K562 (cell line): ENCODE data around the gene GYS1. TPM values are rescaled to one million over a fixed set of nuclear protein-coding genes. Genes with fewer than 3 reads are reported as not detected.

Experiments
- ATAC-seq: fragments of 200-7000 bp; cut with Tn5 transposase; 3 replicates; pipeline ENCODE4 v1.9.1; 2020; ENCODE audit warnings: moderate library complexity
- BruUV-seq: library from RNA; stranded (reverse); fragments of 400-500 nt; replicated peaks from 2 replicates; lab custom pipeline; 2021; lab: Mats Ljungman, UMichigan
- CTCF ChIA-PET: fragments of 300-600 bp; formaldehyde crosslinking; extraction: SDS; loops from one replicate; lab custom pipeline; 2021; ENCODE audit warnings: low intra/inter-chr PET ratio; lab: Yijun Ruan, JAX
- POLR2A ChIA-PET: fragments of 300-600, 350-650 bp; sonication (Branson Sonifier 250); formaldehyde crosslinking; extraction: SDS; loops from one replicate; lab custom pipeline; 2021; ENCODE audit warnings: antibody characterized with exemption, inconsistent platforms; lab: Yijun Ruan, JAX
- DNase-seq, 4 experiments: peaks; one replicate each; pipeline versions ENCODE4 v3.0.0 to v3.0.0-alpha.2; 2011 to 2018; ENCODE audit warnings: low spot score in 3 of 4, mixed read lengths in 3 of 4; ENCODE audit errors: extremely low read depth in 1 of 4
- FAIRE-seq: peaks from 2 replicates; lab custom pipeline; 2011; peaks lifted over from hg19 to GRCh38; lab: Jason Lieb, UNC
- H2AFZ ChIP-seq: 2 replicates; pipeline ENCODE4 v1.6.0; 2011; ENCODE audit warnings: low read depth, low read length, control low read depth, inconsistent platforms
- H3K27ac ChIP-seq: fragments of 200-600 bp; 3 replicates; pipeline ENCODE4 v1.8.0; 2011; ENCODE audit warnings: low read depth, mild to moderate bottlenecking, control low read depth, inconsistent platforms, low read length, moderate library complexity, mixed read lengths; ENCODE audit errors: extremely low read depth
- H3K27me3 ChIP-seq, 2 experiments: fragments of 300-600 bp in 1 of 2; 2 replicates in 1 of 2; 3 replicates in 1 of 2; pipeline versions ENCODE4 v1.6.0 to v1.8.0; 2011; ENCODE audit warnings: inconsistent platforms in 2 of 2, low read length in 2 of 2, mild to moderate bottlenecking in 1 of 2, mixed read lengths in 1 of 2, moderate library complexity in 1 of 2; ENCODE audit not compliant: control insufficient read depth in 2 of 2, insufficient read depth in 2 of 2
- H3K36me3 ChIP-seq: fragments of 300-600 bp; 3 replicates; pipeline ENCODE4 v1.8.0; 2011; ENCODE audit warnings: mild to moderate bottlenecking, low read length, inconsistent platforms; ENCODE audit not compliant: control insufficient read depth, insufficient read depth
- H3K4me1 ChIP-seq, 2 experiments: fragments of 200-600 bp in 1 of 2; replicated peaks in 1 of 2; 2 replicates in 1 of 2; 3 replicates in 1 of 2; pipeline versions ENCODE4 v1.5.1 to v1.8.0; 2011; ENCODE audit warnings: inconsistent platforms in 2 of 2, low read length in 2 of 2, mild to moderate bottlenecking in 1 of 2, mixed read lengths in 1 of 2, moderate library complexity in 1 of 2; ENCODE audit not compliant: control insufficient read depth in 2 of 2, insufficient read depth in 2 of 2
- H3K4me2 ChIP-seq: 2 replicates; pipeline ENCODE4 v1.6.1; 2011; ENCODE audit warnings: low read length, control low read depth, inconsistent platforms, mixed read lengths; ENCODE audit not compliant: insufficient read depth
- H3K4me3 ChIP-seq: fragments of 200-600 bp; sonication (generic), shearing (Covaris generic); 2 replicates; pipeline ENCODE4 v1.5.1; 2016; ENCODE audit warnings: control low read depth, inconsistent platforms
- H3K79me2 ChIP-seq: fragments of 200-600 bp; 3 replicates; pipeline ENCODE4 v1.8.0; 2011; ENCODE audit warnings: low read length, inconsistent platforms; ENCODE audit not compliant: control insufficient read depth, insufficient read depth
- H3K9ac ChIP-seq, 2 experiments: 2 replicates each; pipeline versions ENCODE4 v1.6.0 to v1.6.1; 2011; ENCODE audit warnings: low read depth in 2 of 2, low read length in 2 of 2, control low read depth in 1 of 2, inconsistent platforms in 1 of 2, mild to moderate bottlenecking in 1 of 2, mixed read lengths in 1 of 2; ENCODE audit not compliant: insufficient read depth in 1 of 2
- H3K9me1 ChIP-seq: one replicate; pipeline ENCODE4 v1.6.0; 2011; ENCODE audit warnings: inconsistent platforms, mild to moderate bottlenecking, low read length, moderate library complexity; ENCODE audit not compliant: control insufficient read depth, insufficient read depth
- H3K9me3 ChIP-seq: replicated peaks from 2 replicates; pipeline ENCODE4 v1.5.1; 2011; ENCODE audit warnings: low read depth, low read length, inconsistent platforms; ENCODE audit not compliant: control insufficient read depth, insufficient read depth
- H4K20me1 ChIP-seq: replicated peaks from 2 replicates; pipeline ENCODE4 v1.6.1; 2011; ENCODE audit warnings: low read length, inconsistent platforms, mixed read lengths; ENCODE audit not compliant: control insufficient read depth, insufficient read depth
- BRD4 ChIP-seq: fragments of 200-600 bp; sonication (generic); IDR thresholded peaks from 2 replicates; pipeline ENCODE4 v1.6.1; 2017; ENCODE audit warnings: inconsistent platforms
- CEBPG ChIP-seq, 3 experiments: fragments of 200-800 bp in 1 of 3; sonication (Bioruptor generic) in 1 of 3; sonication (generic) in 1 of 3; formaldehyde crosslinking in 1 of 3; IDR thresholded peaks in 2 of 3; conservative IDR thresholded peaks in 1 of 3; 2 replicates each; pipeline versions ENCODE4 v1.6.1 to v1.8.0; 2016 to 2022; ENCODE audit warnings: missing compliant biosample characterization in 2 of 3, missing genetic modification characterization in 2 of 3, mild to moderate bottlenecking in 1 of 3, missing genetic modification reagents in 1 of 3
- CEBPZ ChIP-seq: fragments of 150-350 bp; IDR thresholded peaks from 2 replicates; pipeline ENCODE4 v1.6.1; 2014; ENCODE audit warnings: low read depth, mild to moderate bottlenecking, low read length, borderline replicate concordance
- NR4A1 ChIP-seq, 2 experiments: fragments of 250-450 bp in 1 of 2; fragments of 450-650 bp in 1 of 2; sonication (Bioruptor Pico) in 1 of 2; IDR thresholded peaks; 2 replicates each; pipeline versions ENCODE4 v1.4.0 to v1.6.1; 2016 to 2020; ENCODE audit warnings: mild to moderate bottlenecking in 2 of 2, missing compliant biosample characterization in 1 of 2, missing genetic modification characterization in 1 of 2, moderate library complexity in 1 of 2
- POLR2AphosphoS5 ChIP-seq: IDR thresholded peaks from 2 replicates; pipeline ENCODE4 v1.6.1; 2011; ENCODE audit warnings: mild to moderate bottlenecking, low read depth, low read length, moderate library complexity; ENCODE audit not compliant: control insufficient read depth, insufficient read depth
- RBFOX2 ChIP-seq: fragments of 200-400 bp; formaldehyde crosslinking; IDR thresholded peaks from 2 replicates; pipeline ENCODE4 v1.6.1; 2017; ENCODE audit warnings: low read depth, mild to moderate bottlenecking, low read length, moderate library complexity
- SIRT6 ChIP-seq: IDR thresholded peaks from one replicate; pipeline ENCODE4 v1.6.1; 2012; ENCODE audit warnings: low read depth, mild to moderate bottlenecking, control low read depth, inconsistent platforms, low read length, moderate library complexity
- STAG1 ChIP-seq: sonication (generic); formaldehyde crosslinking; IDR thresholded peaks from 2 replicates; pipeline ENCODE4 v1.5.0; 2020; ENCODE audit warnings: missing genetic modification reagents, borderline replicate concordance
- ZFX ChIP-seq: sonication (generic); formaldehyde crosslinking; IDR thresholded peaks from 2 replicates; pipeline ENCODE4 v1.8.0; 2022; ENCODE audit warnings: mild to moderate bottlenecking, missing genetic modification reagents, moderate library complexity
- ZKSCAN3 ChIP-seq: fragments of 250-450 bp; sonication (Bioruptor Pico); IDR thresholded peaks from 2 replicates; pipeline ENCODE4 v1.4.0; 2020
- ZMIZ1 ChIP-seq, 2 experiments: fragments of 150-350 bp in 1 of 2; IDR thresholded peaks; 2 replicates each; pipeline ENCODE4 v1.6.1; 2012 to 2016; ENCODE audit warnings: low read depth in 2 of 2, low read length in 2 of 2, mild to moderate bottlenecking in 1 of 2, moderate library complexity in 1 of 2
- WGBS: fragments of 100-300 bp; shearing (Covaris generic); methylation state at CpG from one replicate; pipeline ENCODE4 v1.1.6; 2016; ENCODE audit warnings: low coverage, mixed read lengths; ENCODE audit not compliant: insufficient coverage; ENCODE audit errors: missing lambda C conversion rate; 5-methylcytosine and 5-hydroxymethylcytosine counted together
- in situ Hi-C: fragments of 300-500 bp; cut with MboI; formaldehyde crosslinking; loops from 4 replicates; pipeline ENCODE4 v1.15.0; 2018; ENCODE audit warnings: inconsistent platforms, mixed read lengths
- intact Hi-C: fragments of 100-400 bp; cut with micrococcal nuclease; formaldehyde crosslinking; loops from 2 replicates; pipeline ENCODE4 v1.14.2; 2022
- polyA plus RNA-seq, 8 experiments: library from polyadenylated mRNA; depleted of rRNA in 4 of 8; stranded (reverse) in 5 of 8; unstranded in 3 of 8; fragments of >200 nt; fragmentation: Nextera tagmentation in 2 of 8; fragmentation: Illumina TruSeq in 1 of 8; extraction: Ambion mirVana in 2 of 8; extraction: Trizol in 1 of 8; gene quantifications; 2 replicates each; pipeline versions ENCODE4 v1.2.1 to v1.2.3, GENCODE V29; 2011 to 2014; ENCODE audit warnings: inconsistent platforms in 1 of 8, missing spikeins in 1 of 8
- total RNA-seq, 7 experiments: library from RNA; depleted of rRNA in 6 of 7; stranded (reverse); fragments of >200 nt in 6 of 7; fragmentation: Illumina TruSeq in 2 of 7; extraction: Trizol in 2 of 7; gene quantifications; 2 replicates each; pipeline versions ENCODE4 v1.2.1 to v1.2.3, GENCODE V29; 2011 to 2021; ENCODE audit warnings: low replicate concordance in 1 of 7

Gene GYS1
- total and polyA plus RNA-seq, 9 of the 15 experiments (the other 6 are each of a cell fraction or from before 2014, with no cell fraction given): 1.9 to 31.1 (median 15.2) TPM

GRCh38 chr19:48947258-48947542 is 45.9 kb downstream of the GYS1 start (continued):
- TF ChIP-seq CEBPG (CRISPR knock-in tag; IDR thresholded peaks at IDR 0.05) (no peak), CEBPG (tag; conservative IDR thresholded peaks at IDR 0.05 in 1 of 2, IDR thresholded peaks at IDR 0.05 in 1 of 2) (no peak)

GRCh38 chr19:48946463-48947257 is 46.4 kb downstream of the GYS1 start:
- Histone ChIP-seq H3K27me3 (no peaks in the 10 kb centered on the region), H3K4me3 (no peak overlapping the region), H3K27ac (no peak overlapping the region), H3K9me1 (no peaks in the 10 kb centered on the region), H2AFZ (no peak overlapping the region), H3K4me2 (no peak overlapping the region), H4K20me1 (no peaks in the 10 kb centered on the region), H3K79me2 (no peaks in the 10 kb centered on the region), H3K36me3 (no peaks in the 10 kb centered on the region; the same call in 2 of the 3 replicates), H3K9ac (no peak overlapping the region), H3K9me3 (peaks cover 11% of the 10 kb centered on the region), H3K4me1 (peaks cover 22 to 25% of the 10 kb centered on the region in 2 experiments; a peak in 4 of 5 replicates)
- no TSS peak for BruUV-seq
- WGBS: 60% methylated on average over 8 of the region's 9 CpGs
- POLR2A ChIA-PET: interaction anchor here (0.6 to 1.1 kb wide), 3 partner anchors 21 to 166 kb away, joined by 3 to 7 read pairs (median 4); partner anchors contain the start of gene GYS1
- intact Hi-C loops (no loop called here), in situ Hi-C loops (no loop called here)
- DNase-seq (no peak), ATAC-seq (no peak), FAIRE-seq (no peak)
- CTCF ChIA-PET: no interaction called here
- TF ChIP-seq STAG1 (CRISPR knock-in tag) (no peak), CEBPZ (no peak), BRD4 (no peak), ZFX (CRISPR knock-in tag) (no peak), ZKSCAN3 (CRISPR knock-in tag) (no peak), RBFOX2 (no peak), POLR2AphosphoS5 (no peak), NR4A1 (CRISPR knock-in tag; IDR thresholded peaks at IDR 0.05) (no peak), NR4A1 (tag; IDR thresholded peaks at IDR 0.05) (no peak), SIRT6 (no peak), ZMIZ1 (IDR thresholded peaks at IDR 0.05; ENCODE audit: low read depth in 2 of 2, low read length in 2 of 2) (no peak)
